Keratinocyte (primary cell): ENCODE measurements around the gene SSTR4. TPM values are rescaled to one million over a fixed set of nuclear protein-coding genes. Genes with fewer than 3 reads are reported as not detected.

Experiments
- DNase-seq: peaks from one replicate; pipeline ENCODE4 v3.0.0-alpha.2; 2011; ENCODE audit warnings: low read depth, missing footprints, low spot score
- FAIRE-seq: peaks from 2 replicates; lab custom pipeline; 2011; peaks lifted over from hg19 to GRCh38; lab: Jason Lieb, UNC
- H2AFZ ChIP-seq: 2 replicates; pipeline ENCODE4 v1.6.0; 2012; ENCODE audit warnings: low read length, control low read depth, inconsistent platforms; ENCODE audit not compliant: control insufficient read depth
- H3K27ac ChIP-seq: 2 replicates; pipeline ENCODE4 v1.5.1; 2011; ENCODE audit warnings: low read length; ENCODE audit not compliant: control insufficient read depth, insufficient read depth
- H3K27me3 ChIP-seq: 3 replicates; pipeline ENCODE4 v1.6.0; 2011; ENCODE audit warnings: low read length; ENCODE audit not compliant: control insufficient read depth, insufficient read depth; ENCODE audit errors: extremely low read depth
- H3K36me3 ChIP-seq, 2 experiments: 2 replicates in 1 of 2; 3 replicates in 1 of 2; pipeline ENCODE4 v1.5.1; 2011; ENCODE audit warnings: low read length in 2 of 2, mild to moderate bottlenecking in 1 of 2; ENCODE audit not compliant: control insufficient read depth in 2 of 2, insufficient read depth in 2 of 2; ENCODE audit errors: extremely low read depth in 1 of 2
- H3K4me1 ChIP-seq: 3 replicates; pipeline ENCODE4 v1.5.1; 2011; ENCODE audit warnings: low read length; ENCODE audit not compliant: control insufficient read depth, insufficient read depth; ENCODE audit errors: extremely low read depth
- H3K4me2 ChIP-seq: 3 replicates; pipeline ENCODE4 v1.6.0; 2011; ENCODE audit warnings: low read depth, low read length; ENCODE audit not compliant: control insufficient read depth, insufficient read depth; ENCODE audit errors: extremely low read depth
- H3K4me3 ChIP-seq, 3 experiments: fragments of 200-600 bp in 1 of 3; sonication (generic) in 1 of 3; 2 replicates in 2 of 3; 3 replicates in 1 of 3; pipeline ENCODE4 v1.5.1; 2011 to 2016; ENCODE audit warnings: low read length in 3 of 3, mild to moderate bottlenecking in 3 of 3, control low read depth in 2 of 3, inconsistent platforms in 1 of 3, low read depth in 1 of 3, mixed read lengths in 1 of 3, mixed run types in 1 of 3, moderate library complexity in 1 of 3; ENCODE audit not compliant: control insufficient read depth in 2 of 3, insufficient read depth in 2 of 3; ENCODE audit errors: extremely low read depth in 1 of 3
- H3K79me2 ChIP-seq: 2 replicates; pipeline ENCODE4 v1.6.0; 2012; ENCODE audit warnings: low read length; ENCODE audit not compliant: control insufficient read depth, insufficient read depth
- H3K9ac ChIP-seq: 3 replicates; pipeline ENCODE4 v1.6.0; 2011; ENCODE audit warnings: low read length; ENCODE audit not compliant: control insufficient read depth, insufficient read depth; ENCODE audit errors: extremely low read depth
- H3K9me1 ChIP-seq: 3 replicates; pipeline ENCODE4 v1.6.0; 2011; ENCODE audit warnings: low read length; ENCODE audit not compliant: control insufficient read depth, insufficient read depth; ENCODE audit errors: extremely low read depth
- H3K9me3 ChIP-seq: 2 replicates; pipeline ENCODE4 v1.5.1; 2012; ENCODE audit warnings: low read depth, low read length; ENCODE audit not compliant: control insufficient read depth
- H4K20me1 ChIP-seq: 3 replicates; pipeline ENCODE4 v1.6.0; 2011; ENCODE audit warnings: low read length; ENCODE audit not compliant: control insufficient read depth, insufficient read depth; ENCODE audit errors: extremely low read depth
- CTCF ChIP-seq, 3 experiments: IDR thresholded peaks in 1 of 3; conservative IDR thresholded peaks in 1 of 3; optimal IDR thresholded peaks in 1 of 3; 2 replicates in 2 of 3; 3 replicates in 1 of 3; pipeline versions ENCODE3 to v1.5.1; 2011; ENCODE audit warnings: low read length in 3 of 3, mild to moderate bottlenecking in 3 of 3, moderate library complexity in 2 of 3, control low read depth in 1 of 3, inconsistent platforms in 1 of 3; ENCODE audit not compliant: insufficient read depth in 2 of 3; ENCODE audit errors: extremely low read depth in 1 of 3
- EZH2 ChIP-seq: IDR thresholded peaks from one replicate; pipeline ENCODE4 v1.6.1; 2012; ENCODE audit warnings: inconsistent platforms, mild to moderate bottlenecking, low read length, moderate library complexity
- dilution Hi-C: fragments of 300-500 bp; cut with MboI; formaldehyde crosslinking; loops from one replicate; pipeline ENCODE4 v1.7.0; 2020; ENCODE audit warnings: low sequenced_read_pairs; ENCODE audit not compliant: extremely low pct_ligation_motif_present
- polyA plus RNA-seq, 5 experiments: library from polyadenylated mRNA; depleted of rRNA in 3 of 5; stranded (reverse) in 3 of 5; stranded (forward) in 1 of 5; unstranded in 1 of 5; fragments of >200 nt; gene quantifications; 1 replicate in 1 of 5; 2 replicates in 3 of 5; 3 replicates in 1 of 5; pipeline versions ENCODE4 v1.2.1 to v1.2.3, GENCODE V29; 2011 to 2012; ENCODE audit warnings: missing spikeins in 2 of 5, low read depth in 1 of 5, low replicate concordance in 1 of 5

The SSTR4 gene
- polyA plus RNA-seq, 1 donor (not counting 4 experiments of a cell fraction or from before 2014, with no cell fraction given), result not detected

GRCh38 chr20:23049201-23050075, 14.3 kb downstream of the SSTR4 start, which contains the start of gene THBD:
TSS of gene THBD (minus strand) at chr20:23049672. CDS start at chr20:23049504, 168 bp downstream.
- FAIRE-seq, result peak; percentile 41
- no peak for TF ChIP-seq CTCF (optimal IDR thresholded peaks at IDR 0.05 in 1 of 3, IDR thresholded peaks at IDR 0.05 in 1 of 3, conservative IDR thresholded peaks at IDR 0.05 in 1 of 3; ENCODE audit: extremely low read depth in 1 of 3, insufficient read depth in 2 of 3, low read length in 3 of 3)
- no peak for TF ChIP-seq EZH2
- H4K20me1 ChIP-seq, result no peaks in the 10 kb centered on the region
- H3K79me2 ChIP-seq, result no peaks in the 10 kb centered on the region
- peak within 1 kb of the TSS; percentile 93 for H3K4me2 ChIP-seq
- H3K9ac ChIP-seq, result peak within 1 kb of the TSS; percentile 73
- peak within 1 kb of the TSS; percentile 64 for H3K27ac ChIP-seq
- peak within 1 kb of the TSS; percentile 46 to 72 (median 66) for H3K4me3 ChIP-seq
- DNase-seq, result peak; percentile 35
- dilution Hi-C loops, result loop anchor here (25.0 kb wide), 1 partner anchor 138 kb away; no protein-coding TSS in a partner anchor
- H3K27me3 ChIP-seq, result no peaks in the 10 kb centered on the region
- H3K9me1 ChIP-seq, result no peaks in the 10 kb centered on the region
- peaks cover 19% of the 10 kb centered on the region for H3K4me1 ChIP-seq
- peak within 1 kb of the TSS; percentile 89 for H2AFZ ChIP-seq
- no peaks in the 10 kb centered on the region for H3K9me3 ChIP-seq
- H3K36me3 ChIP-seq, result no peaks in the 10 kb centered on the region

- Histone ChIP-seq H3K9me1 (no peaks in the 10 kb centered on the region), H3K27me3 (no peaks in the 10 kb centered on the region), H3K9me3 (no peaks in the 10 kb centered on the region), H3K36me3 (no peaks in the 10 kb centered on the region), H3K9ac (peak overlapping the region; percentile 73), H3K4me2 (peak overlapping the region; percentile 93), H4K20me1 (no peaks in the 10 kb centered on the region), H3K79me2 (no peaks in the 10 kb centered on the region), H3K27ac (peak overlapping the region; percentile 64), H3K4me3 (peak overlapping the region; percentile 46 to 72 (median 66)), H3K4me1 (peaks cover 19% of the 10 kb centered on the region), H2AFZ (peak overlapping the region; percentile 89)
- no peak for FAIRE-seq
- TF ChIP-seq EZH2, result no peak
- TF ChIP-seq CTCF (optimal IDR thresholded peaks at IDR 0.05 in 1 of 3, IDR thresholded peaks at IDR 0.05 in 1 of 3, conservative IDR thresholded peaks at IDR 0.05 in 1 of 3; ENCODE audit: extremely low read depth in 1 of 3, insufficient read depth in 2 of 3, low read length in 3 of 3), result peak in 1 of 3 experiments; percentile 16
- DNase-seq, result no peak
- dilution Hi-C loops, result no loop called here
Observed at GRCh38 chr20:23050076-23050838, 15.1 kb downstream of the SSTR4 start.
